DMS 273 (cell line): Measurements from ENCODE around the gene NBEA.

Source experiments
- DNase-seq: peaks from one replicate; lab custom pipeline; 2025; ENCODE audit not compliant: unreplicated experiment; lab: John Stamatoyannopoulos, UW

Gene NBEA

GRCh38 chr13:35256459-35257148, 314.5 kb downstream of the NBEA start:
- no peak for DNase-seq

GRCh38 chr13:35260316-35260715, 318.2 kb downstream of the NBEA start:
- no peak for DNase-seq

GRCh38 chr13:35266412-35266811, 324.3 kb downstream of the NBEA start:
- DNase-seq, result no peak

- no peak for DNase-seq
These were observed 336.8 kb downstream of the NBEA start for GRCh38 chr13:35278917-35279316.

- DNase-seq, result no peak
These were observed 337.4 kb downstream of the NBEA start for GRCh38 chr13:35279500-35279899.

GRCh38 chr13:35283856-35284255, 341.8 kb downstream of the NBEA start:
- peak; percentile 21 for DNase-seq

GRCh38 chr13:35285677-35286076, 343.6 kb downstream of the NBEA start:
- no peak for DNase-seq

- no peak for DNase-seq
These were observed 350.3 kb downstream of the NBEA start for GRCh38 chr13:35292329-35292728.

GRCh38 chr13:35293579-35294226, 351.6 kb downstream of the NBEA start:
- DNase-seq, result no peak

- DNase-seq, result peak; percentile 93
These were observed 367.6 kb downstream of the NBEA start for GRCh38 chr13:35309706-35310105.

GRCh38 chr13:35332134-35332533, 390.1 kb downstream of the NBEA start:
- no peak for DNase-seq

GRCh38 chr13:35333157-35333556, 391.1 kb downstream of the NBEA start:
- no peak for DNase-seq

- DNase-seq, result no peak
These were observed 400.4 kb downstream of the NBEA start for GRCh38 chr13:35342440-35342839.

GRCh38 chr13:35343417-35343816, 401.3 kb downstream of the NBEA start:
- DNase-seq, result no peak

- no peak for DNase-seq
These were observed 403.9 kb downstream of the NBEA start for GRCh38 chr13:35345992-35346391.

GRCh38 chr13:35346494-35346893, 404.4 kb downstream of the NBEA start:
- DNase-seq, result no peak

- peak; percentile 11 for DNase-seq
These were observed 405.7 kb downstream of the NBEA start for GRCh38 chr13:35347679-35348205.

GRCh38 chr13:35349052-35349451, 407.0 kb downstream of the NBEA start:
- no peak for DNase-seq

GRCh38 chr13:35349673-35350278, 407.7 kb downstream of the NBEA start:
- no peak for DNase-seq

- DNase-seq, result no peak
These were observed 412.2 kb downstream of the NBEA start for GRCh38 chr13:35354285-35354684.

GRCh38 chr13:35354882-35355281, 412.8 kb downstream of the NBEA start:
- no peak for DNase-seq

GRCh38 chr13:35356572-35356971, 414.5 kb downstream of the NBEA start:
- no peak for DNase-seq
